ENCODE results near the gene SLC26A9. TPM values are rescaled to one million over a fixed set of nuclear protein-coding genes. Genes with fewer than 3 reads are reported as not detected.

SLC26A9 gene
- total and polyA plus RNA-seq, 2 donors (not counting 1 experiment from before 2014, with no cell fraction given) = not detected

DNA sequence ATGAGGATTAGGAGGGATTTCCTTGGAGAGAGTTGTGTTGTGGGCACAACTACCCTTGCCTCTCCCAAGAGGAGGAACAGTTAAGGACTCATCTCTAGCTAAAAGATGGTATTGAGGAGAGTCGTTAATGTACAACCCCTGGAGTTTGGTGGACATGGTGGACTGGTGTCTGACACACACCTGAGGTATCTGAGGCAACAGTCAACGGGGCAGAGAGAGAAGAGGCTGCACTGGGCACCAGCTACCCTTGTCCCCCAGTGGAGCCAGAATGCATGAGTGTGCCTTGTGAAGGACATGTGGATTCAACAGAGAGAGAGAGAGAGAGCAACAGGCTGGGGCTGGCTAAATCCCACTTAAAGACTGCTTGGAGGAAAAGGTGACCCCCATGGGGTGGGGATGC is 47.0 kb upstream of the SLC26A9 start:
- WGBS (ENCODE audit: insufficient coverage) = 88% methylated on average over 2 of the region's 2 CpGs
- Histone ChIP-seq H3K4me3 (ENCODE audit: control extremely low read depth in 1 of 5, extremely low read depth in 1 of 5, insufficient read depth in 1 of 5, low read depth in 2 of 5, low read length in 4 of 5) (no peak overlapping the region), H3K27me3 (replicated peaks in 1 of 4; ENCODE audit: control extremely low read depth in 1 of 4, control insufficient read depth in 3 of 4, insufficient read depth in 4 of 4, low read length in 3 of 4) (peaks cover 0 to 6% (median 2%) of the 10 kb centered on the region in 4 experiments), H2AFZ (ENCODE audit: insufficient read depth, low read depth, low read length, poor library complexity, severe bottlenecking) (no peak overlapping the region), H3K4me1 (ENCODE audit: control insufficient read depth in 2 of 2, insufficient read depth in 2 of 2, low read length in 2 of 2) (no peaks in the 10 kb centered on the region), H3K4me2 (replicated peaks; ENCODE audit: low read depth, low read length, poor library complexity, severe bottlenecking) (no peak overlapping the region), H3K9ac (ENCODE audit: low read length) (no peak overlapping the region), H3K9me3 (ENCODE audit: control extremely low read depth in 1 of 3, control insufficient read depth in 2 of 3, insufficient read depth in 1 of 3, low read length in 2 of 3) (no peaks in the 10 kb centered on the region), H4K20me1 (ENCODE audit: control insufficient read depth, insufficient read depth, low read length, poor library complexity, severe bottlenecking) (no peaks in the 10 kb centered on the region), H3K79me2 (ENCODE audit: control insufficient read depth, insufficient read depth, low read length) (no peaks in the 10 kb centered on the region), H3K36me3 (replicated peaks in 1 of 2; ENCODE audit: control extremely low read depth in 1 of 2, control insufficient read depth in 1 of 2, extremely low read depth in 1 of 2, insufficient read depth in 2 of 2, low read length in 1 of 2) (no peaks in the 10 kb centered on the region), H3K27ac (ENCODE audit: low read length in 2 of 2) (no peak overlapping the region)
- H3K9me3 Mint-ChIP-seq (ENCODE audit: insufficient read depth) = no peaks in the 10 kb centered on the region
- ChIA-PET POLR2A (no interaction called here), CTCF (interaction anchor here (1.3 kb wide), 3 partner anchors 10 to 116 kb away, joined by 3 to 5 read pairs (median 3); no protein-coding TSS in a partner anchor)
- H3K27ac Mint-ChIP-seq = no peak overlapping the region
- intact Hi-C loops (cut with micrococcal nuclease) = no loop called here
- no peak overlapping the region for H3K4me3 Mint-ChIP-seq
- ATAC-seq (ENCODE audit: low read depth) = no peak
- peaks cover 18% of the 10 kb centered on the region for H3K27me3 Mint-ChIP-seq
- DNase-seq = no peak
- no peaks in the 10 kb centered on the region for H3K4me1 Mint-ChIP-seq
- TF ChIP-seq, protein P1, sequence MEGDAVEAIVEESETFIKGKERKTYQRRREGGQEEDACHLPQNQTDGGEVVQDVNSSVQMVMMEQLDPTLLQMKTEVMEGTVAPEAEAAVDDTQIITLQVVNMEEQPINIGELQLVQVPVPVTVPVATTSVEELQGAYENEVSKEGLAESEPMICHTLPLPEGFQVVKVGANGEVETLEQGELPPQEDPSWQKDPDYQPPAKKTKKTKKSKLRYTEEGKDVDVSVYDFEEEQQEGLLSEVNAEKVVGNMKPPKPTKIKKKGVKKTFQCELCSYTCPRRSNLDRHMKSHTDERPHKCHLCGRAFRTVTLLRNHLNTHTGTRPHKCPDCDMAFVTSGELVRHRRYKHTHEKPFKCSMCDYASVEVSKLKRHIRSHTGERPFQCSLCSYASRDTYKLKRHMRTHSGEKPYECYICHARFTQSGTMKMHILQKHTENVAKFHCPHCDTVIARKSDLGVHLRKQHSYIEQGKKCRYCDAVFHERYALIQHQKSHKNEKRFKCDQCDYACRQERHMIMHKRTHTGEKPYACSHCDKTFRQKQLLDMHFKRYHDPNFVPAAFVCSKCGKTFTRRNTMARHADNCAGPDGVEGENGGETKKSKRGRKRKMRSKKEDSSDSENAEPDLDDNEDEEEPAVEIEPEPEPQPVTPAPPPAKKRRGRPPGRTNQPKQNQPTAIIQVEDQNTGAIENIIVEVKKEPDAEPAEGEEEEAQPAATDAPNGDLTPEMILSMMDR (IDR thresholded peaks at IDR 0.05) = no peak
- no peak for TF ChIP-seq EZH2 (IDR thresholded peaks at IDR 0.05; ENCODE audit: borderline replicate concordance, insufficient read depth, low read depth, low read length, poor library complexity, severe bottlenecking)

DNA sequence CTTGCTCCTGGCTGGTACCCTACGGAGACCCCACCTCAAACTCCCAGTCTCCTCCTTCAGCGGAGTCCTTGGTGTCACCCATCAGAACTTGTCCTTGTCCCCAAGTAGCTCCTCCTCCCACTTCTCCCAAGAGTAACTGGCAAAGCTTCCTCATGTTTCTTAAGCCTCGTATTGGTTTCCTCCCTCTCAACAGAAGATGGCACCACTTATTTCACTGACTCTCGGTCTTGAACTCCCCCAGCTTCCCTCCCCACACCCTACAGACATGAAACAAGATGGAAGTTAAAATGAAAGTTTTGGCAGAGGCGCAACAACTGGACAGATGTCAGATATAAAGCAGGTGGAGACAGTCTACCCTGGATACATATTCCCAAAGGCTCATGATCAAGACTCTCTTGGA is 46.5 kb upstream of the SLC26A9 start:
- ChIA-PET POLR2A (no interaction called here), CTCF (interaction anchor here (0.7 to 1.3 kb wide), 4 partner anchors 10 to 118 kb away, joined by 3 to 5 read pairs (median 3); no protein-coding TSS in a partner anchor)
- peaks cover 0 to 6% (median 2%) of the 10 kb centered on the region in 4 experiments for H3K27me3 ChIP-seq (replicated peaks in 1 of 4; ENCODE audit: control extremely low read depth in 1 of 4, control insufficient read depth in 3 of 4, insufficient read depth in 4 of 4, low read length in 3 of 4)
- DNase-seq (no peak), ATAC-seq (ENCODE audit: low read depth) (no peak)
- H3K36me3 ChIP-seq (replicated peaks in 1 of 2; ENCODE audit: control extremely low read depth in 1 of 2, control insufficient read depth in 1 of 2, extremely low read depth in 1 of 2, insufficient read depth in 2 of 2, low read length in 1 of 2) = no peaks in the 10 kb centered on the region
- no peak overlapping the region for H2AFZ ChIP-seq (ENCODE audit: insufficient read depth, low read depth, low read length, poor library complexity, severe bottlenecking)
- H3K4me1 ChIP-seq (ENCODE audit: control insufficient read depth in 2 of 2, insufficient read depth in 2 of 2, low read length in 2 of 2) = no peaks in the 10 kb centered on the region
- Mint-ChIP-seq H3K4me1 (no peaks in the 10 kb centered on the region), H3K27ac (no peak overlapping the region), H3K27me3 (peaks cover 18% of the 10 kb centered on the region), H3K4me3 (no peak overlapping the region), H3K9me3 (ENCODE audit: insufficient read depth) (no peaks in the 10 kb centered on the region)
- intact Hi-C loops (cut with micrococcal nuclease) = no loop called here
- H3K4me2 ChIP-seq (replicated peaks; ENCODE audit: low read depth, low read length, poor library complexity, severe bottlenecking) = no peak overlapping the region
- H3K4me3 ChIP-seq (ENCODE audit: control extremely low read depth in 1 of 5, extremely low read depth in 1 of 5, insufficient read depth in 1 of 5, low read depth in 2 of 5, low read length in 4 of 5) = no peak overlapping the region
- H3K9me3 ChIP-seq (ENCODE audit: control extremely low read depth in 1 of 3, control insufficient read depth in 2 of 3, insufficient read depth in 1 of 3, low read length in 2 of 3) = no peaks in the 10 kb centered on the region
- H4K20me1 ChIP-seq (ENCODE audit: control insufficient read depth, insufficient read depth, low read length, poor library complexity, severe bottlenecking) = no peaks in the 10 kb centered on the region
- no peaks in the 10 kb centered on the region for H3K79me2 ChIP-seq (ENCODE audit: control insufficient read depth, insufficient read depth, low read length)
- no peak overlapping the region for H3K27ac ChIP-seq (ENCODE audit: low read length in 2 of 2)
- H3K9ac ChIP-seq (ENCODE audit: low read length) = no peak overlapping the region
- TF ChIP-seq, protein P1 (IDR thresholded peaks at IDR 0.05) = no peak
- no peak for TF ChIP-seq EZH2 (IDR thresholded peaks at IDR 0.05; ENCODE audit: borderline replicate concordance, insufficient read depth, low read depth, low read length, poor library complexity, severe bottlenecking)
- WGBS (ENCODE audit: insufficient coverage) = 92% methylated on average over 2 of the region's 5 CpGs
